GM10266 (cell line): ENCODE results near the gene NFAT5.

Experiments used
- DNase-seq: peaks from one replicate; pipeline ENCODE4 v3.0.0; 2012; ENCODE audit errors: extremely low spot score
- TF ChIP-seq, protein P1 (sequence below): IDR thresholded peaks from 2 replicates; pipeline ENCODE4 v1.5.1; 2012; ENCODE audit warnings: mild to moderate bottlenecking, low read depth; ENCODE audit not compliant: control insufficient read depth, insufficient read depth; ENCODE audit errors: missing control alignments

The NFAT5 gene

GRCh38 chr16:69651217-69651616 lies 85.5 kb downstream of the NFAT5 start:
- DNase-seq, result no peak
- TF ChIP-seq, protein P1, sequence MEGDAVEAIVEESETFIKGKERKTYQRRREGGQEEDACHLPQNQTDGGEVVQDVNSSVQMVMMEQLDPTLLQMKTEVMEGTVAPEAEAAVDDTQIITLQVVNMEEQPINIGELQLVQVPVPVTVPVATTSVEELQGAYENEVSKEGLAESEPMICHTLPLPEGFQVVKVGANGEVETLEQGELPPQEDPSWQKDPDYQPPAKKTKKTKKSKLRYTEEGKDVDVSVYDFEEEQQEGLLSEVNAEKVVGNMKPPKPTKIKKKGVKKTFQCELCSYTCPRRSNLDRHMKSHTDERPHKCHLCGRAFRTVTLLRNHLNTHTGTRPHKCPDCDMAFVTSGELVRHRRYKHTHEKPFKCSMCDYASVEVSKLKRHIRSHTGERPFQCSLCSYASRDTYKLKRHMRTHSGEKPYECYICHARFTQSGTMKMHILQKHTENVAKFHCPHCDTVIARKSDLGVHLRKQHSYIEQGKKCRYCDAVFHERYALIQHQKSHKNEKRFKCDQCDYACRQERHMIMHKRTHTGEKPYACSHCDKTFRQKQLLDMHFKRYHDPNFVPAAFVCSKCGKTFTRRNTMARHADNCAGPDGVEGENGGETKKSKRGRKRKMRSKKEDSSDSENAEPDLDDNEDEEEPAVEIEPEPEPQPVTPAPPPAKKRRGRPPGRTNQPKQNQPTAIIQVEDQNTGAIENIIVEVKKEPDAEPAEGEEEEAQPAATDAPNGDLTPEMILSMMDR, result no peak

DNA sequence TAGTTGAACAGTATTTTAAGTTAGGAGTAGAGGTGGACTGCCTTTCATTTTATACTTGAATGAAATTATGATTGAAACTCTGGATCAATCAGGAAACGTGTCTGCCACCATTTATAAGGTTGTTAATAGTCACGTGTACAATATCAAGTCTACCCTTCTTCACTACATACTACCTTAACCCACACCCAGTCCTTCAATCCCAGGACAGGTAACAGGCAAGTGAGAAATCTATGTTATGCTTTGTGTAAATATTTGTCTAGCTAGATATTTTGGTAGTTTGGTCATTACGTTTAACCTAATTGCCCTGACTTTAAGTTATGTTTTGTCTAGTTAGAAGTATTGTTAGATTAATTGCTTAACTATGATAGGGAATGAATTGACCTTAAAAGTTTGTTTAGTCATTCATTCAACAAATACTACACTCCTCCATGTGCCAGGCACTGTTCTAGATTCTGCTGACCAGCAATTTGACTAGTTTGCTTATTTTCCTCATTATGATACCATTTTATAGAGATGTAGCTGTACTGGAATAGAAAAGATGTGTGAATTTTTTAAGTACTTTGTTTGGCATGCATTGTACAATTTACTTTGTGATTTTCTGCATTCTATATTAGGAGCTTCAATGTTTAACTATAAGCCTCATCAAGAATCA lies 88.6 kb downstream of the NFAT5 start:
- no peak for DNase-seq
- TF ChIP-seq, protein P1, result no peak

- no peak for DNase-seq
- TF ChIP-seq, protein P1, result no peak
Measured at GRCh38 chr16:69660166-69660565, 94.4 kb downstream of the NFAT5 start.

DNA sequence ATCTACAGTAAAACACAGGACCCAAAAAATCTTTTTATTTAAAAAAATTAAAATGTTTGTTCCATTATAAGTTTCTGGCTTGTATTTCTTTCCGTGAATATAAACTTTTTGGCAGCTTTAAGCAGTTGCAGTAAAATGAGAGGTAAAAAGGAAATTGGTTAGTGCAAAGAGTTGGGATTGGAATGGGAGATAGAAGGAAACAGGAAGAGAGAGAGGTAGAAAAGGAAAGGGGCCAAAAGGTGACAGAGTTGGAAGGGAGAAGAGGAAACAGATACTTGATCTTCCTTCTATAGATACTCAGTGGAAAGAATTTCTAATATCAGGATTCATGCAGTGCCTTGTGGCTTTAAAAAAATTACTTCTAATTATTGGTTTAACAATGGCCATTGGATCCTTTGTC lies 97.1 kb downstream of the NFAT5 start:
- TF ChIP-seq, protein P1, result no peak
- no peak for DNase-seq

DNA sequence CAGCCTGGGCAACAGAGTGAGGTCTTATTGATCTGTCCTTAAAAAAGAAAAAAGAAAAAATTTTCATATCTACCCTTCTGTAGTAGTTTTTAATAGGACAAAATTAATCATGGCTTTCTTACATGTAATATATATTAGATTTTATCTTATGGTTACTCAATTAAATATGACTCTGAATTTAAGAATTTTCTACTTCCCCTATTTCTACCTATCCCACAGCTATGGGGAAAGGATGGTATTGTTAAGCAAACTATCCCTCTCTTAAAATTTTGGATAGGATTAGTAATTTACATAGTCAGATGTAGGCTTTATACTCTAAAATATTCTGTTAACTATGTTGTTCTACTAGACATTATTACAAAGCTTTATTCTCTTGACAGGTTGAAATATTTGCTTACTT lies 98.1 kb downstream of the NFAT5 start:
- DNase-seq, result no peak
- TF ChIP-seq, protein P1, result no peak

GRCh38 chr16:69669577-69669976 lies 103.8 kb downstream of the NFAT5 start:
- TF ChIP-seq, protein P1, result no peak
- no peak for DNase-seq

DNA sequence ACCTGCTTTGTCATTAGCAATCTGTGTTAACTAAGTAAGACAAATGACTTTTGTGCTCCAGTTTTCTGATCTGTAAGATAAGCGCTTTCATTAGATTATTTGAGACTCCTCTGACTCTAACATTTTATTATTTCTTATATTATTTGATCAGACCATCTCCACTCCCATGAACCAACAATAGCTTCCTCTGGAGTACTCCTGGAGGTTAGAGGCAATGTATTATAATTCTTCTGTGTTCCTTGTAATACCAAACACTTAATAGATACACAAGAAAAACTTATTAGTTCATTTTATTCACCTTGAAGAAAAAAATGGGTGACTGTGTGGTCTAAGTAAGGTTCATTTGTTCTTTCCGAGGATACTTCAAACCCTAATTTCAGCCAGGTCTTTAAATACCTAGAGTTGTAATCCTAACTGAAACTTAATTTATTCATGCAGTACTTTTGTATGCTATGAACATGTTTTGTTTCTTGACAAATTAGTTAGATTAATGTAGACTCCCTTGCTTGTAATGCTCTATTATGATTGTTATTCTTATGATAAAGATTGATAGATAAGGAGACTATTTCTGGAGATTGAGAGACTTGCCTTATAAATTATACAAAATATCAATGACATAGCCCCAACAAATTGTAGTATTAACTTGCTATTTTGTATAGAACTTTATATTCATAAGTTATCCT lies 106.7 kb downstream of the NFAT5 start:
- no peak for DNase-seq
- TF ChIP-seq, protein P1, result no peak
